Stimulated activated CD4-positive, alpha-beta T cell treated with anti-CD3 and anti-CD28 coated beads, Interleukin-4, amount 100 ng/mL, for 48 hours (primary cell): Measurements from ENCODE around the gene SETX.

Experiments
- DNase-seq, 2 donors: peaks; one replicate each; pipeline ENCODE4 v3.0.0-alpha.2; 2020; ENCODE audit warnings: low read depth in 2 of 2

Gene SETX

GRCh38 chr9:132214027-132214622, 140.7 kb downstream of the SETX start:
- DNase-seq: no peak

DNA sequence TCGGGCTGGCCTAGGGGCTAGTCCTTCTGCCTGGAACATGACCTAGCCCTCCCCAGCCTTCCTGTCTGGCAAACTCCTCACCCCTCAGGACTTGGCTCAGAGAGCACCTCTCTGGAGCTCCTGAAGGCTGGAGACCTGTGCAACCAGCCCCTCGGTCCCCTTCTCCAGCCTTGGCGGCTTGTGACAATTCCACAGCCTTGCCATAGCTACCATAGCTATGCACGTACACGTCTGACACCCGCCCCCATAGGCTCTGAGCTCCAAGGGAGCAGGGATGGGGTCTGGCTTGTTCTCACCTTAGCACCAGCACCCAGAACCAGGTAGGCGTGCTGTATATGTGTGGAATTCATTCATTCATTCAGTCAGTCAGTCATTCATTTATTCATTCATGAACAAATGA, 143.2 kb downstream of the SETX start:
- no peak for DNase-seq
